D721Med (cell line): Measurements from ENCODE around the gene EXOC1.

Source experiments
- DNase-seq: peaks from one replicate; pipeline ENCODE4 v3.0.0; 2011; ENCODE audit warnings: low spot score; ENCODE audit not compliant: insufficient read length
- FAIRE-seq: peaks from 2 replicates; lab custom pipeline; 2011; peaks lifted over from hg19 to GRCh38; lab: Jason Lieb, UNC
- CTCF ChIP-seq: IDR thresholded peaks from 2 replicates; pipeline ENCODE4 v1.5.1; 2012; ENCODE audit warnings: mild to moderate bottlenecking, control low read depth; ENCODE audit not compliant: insufficient read depth; ENCODE audit errors: missing control alignments

Gene EXOC1

DNA sequence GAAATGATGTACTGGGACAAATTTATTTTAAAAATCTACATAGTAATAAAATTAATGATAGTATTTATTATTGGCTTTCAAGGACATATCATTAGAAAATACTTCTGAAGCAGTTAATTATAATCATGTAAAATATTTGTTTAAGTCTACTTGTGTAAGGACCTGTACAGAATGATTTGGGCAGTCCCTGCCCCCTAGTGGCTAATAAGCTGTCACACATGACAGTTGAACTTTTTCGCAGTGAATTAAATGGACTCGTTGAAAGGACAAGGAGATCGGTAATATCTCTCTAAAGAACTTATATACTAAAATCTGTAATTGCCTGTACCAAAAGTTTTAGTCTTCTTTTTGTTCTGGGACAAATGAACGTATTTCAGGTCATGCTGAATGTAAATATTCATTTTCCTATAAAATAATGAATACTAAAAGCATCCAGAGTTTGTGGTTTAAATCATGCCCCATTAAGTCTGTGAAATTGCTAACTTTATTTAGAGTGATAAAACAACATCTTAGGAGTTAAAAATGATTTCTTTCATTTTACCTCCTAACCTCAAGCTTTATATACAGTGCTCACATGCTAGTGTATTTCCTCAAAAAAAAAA, 13.6 kb downstream of the EXOC1 start:
- TF ChIP-seq CTCF, result peak; percentile 95
- FAIRE-seq, result peak; percentile 69
- DNase-seq, result no peak

DNA sequence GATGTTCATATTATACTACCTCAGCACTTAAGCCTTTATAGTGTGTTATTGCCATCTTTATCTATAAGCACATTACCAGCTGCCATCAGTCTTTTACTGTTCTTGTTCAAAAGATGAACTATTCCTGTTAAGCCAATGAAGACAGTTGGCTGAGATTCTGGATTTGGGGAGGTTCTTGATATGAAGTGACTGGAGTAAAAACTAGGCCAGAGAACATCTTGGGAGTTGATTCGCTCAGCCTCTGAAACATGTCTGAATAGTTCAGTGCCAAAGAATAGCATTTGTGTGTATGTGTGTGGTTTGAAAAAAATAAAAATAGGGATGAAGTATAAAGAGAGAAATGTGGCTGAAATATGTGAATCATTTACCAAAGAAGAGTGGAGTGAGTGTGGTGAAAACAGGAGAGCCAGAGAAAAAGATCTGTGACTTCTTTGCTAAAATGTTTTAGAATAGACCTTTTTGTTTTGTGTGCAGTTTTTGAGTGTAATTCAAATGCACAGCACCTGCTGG, 15.2 kb downstream of the EXOC1 start:
- TF ChIP-seq CTCF, result no peak
- no peak for DNase-seq
- no peak for FAIRE-seq

GRCh38 chr4:55871299-55871800, 17.9 kb downstream of the EXOC1 start:
- no peak for TF ChIP-seq CTCF
- no peak for DNase-seq
- no peak for FAIRE-seq

- DNase-seq (no peak), FAIRE-seq (no peak)
- no peak for TF ChIP-seq CTCF
These were observed 21.4 kb downstream of the EXOC1 start for GRCh38 chr4:55874831-55875230.

- FAIRE-seq (no peak), DNase-seq (no peak)
- no peak for TF ChIP-seq CTCF
These were observed 22.9 kb downstream of the EXOC1 start for GRCh38 chr4:55876387-55876786.

DNA sequence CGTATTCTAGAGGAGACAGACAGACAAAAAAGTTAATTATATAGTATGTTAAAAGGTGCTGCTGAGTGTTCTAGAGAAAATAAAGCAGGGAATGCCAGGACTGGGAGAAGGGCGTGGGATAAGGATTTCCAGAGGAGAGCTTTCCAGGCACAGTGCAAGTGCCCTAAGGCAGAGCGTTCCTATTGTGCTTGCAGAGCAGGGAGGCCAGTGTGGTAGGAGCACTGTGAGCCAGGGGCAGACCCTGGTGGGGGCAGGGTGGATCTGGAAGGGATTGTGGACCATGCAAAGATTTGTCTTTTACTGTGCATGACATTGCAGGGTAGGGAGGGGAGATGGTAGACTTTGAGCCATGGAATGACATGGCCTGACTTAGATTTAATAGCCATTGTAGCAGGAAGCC, 25.8 kb downstream of the EXOC1 start:
- no peak for TF ChIP-seq CTCF
- DNase-seq (no peak), FAIRE-seq (no peak)

DNA sequence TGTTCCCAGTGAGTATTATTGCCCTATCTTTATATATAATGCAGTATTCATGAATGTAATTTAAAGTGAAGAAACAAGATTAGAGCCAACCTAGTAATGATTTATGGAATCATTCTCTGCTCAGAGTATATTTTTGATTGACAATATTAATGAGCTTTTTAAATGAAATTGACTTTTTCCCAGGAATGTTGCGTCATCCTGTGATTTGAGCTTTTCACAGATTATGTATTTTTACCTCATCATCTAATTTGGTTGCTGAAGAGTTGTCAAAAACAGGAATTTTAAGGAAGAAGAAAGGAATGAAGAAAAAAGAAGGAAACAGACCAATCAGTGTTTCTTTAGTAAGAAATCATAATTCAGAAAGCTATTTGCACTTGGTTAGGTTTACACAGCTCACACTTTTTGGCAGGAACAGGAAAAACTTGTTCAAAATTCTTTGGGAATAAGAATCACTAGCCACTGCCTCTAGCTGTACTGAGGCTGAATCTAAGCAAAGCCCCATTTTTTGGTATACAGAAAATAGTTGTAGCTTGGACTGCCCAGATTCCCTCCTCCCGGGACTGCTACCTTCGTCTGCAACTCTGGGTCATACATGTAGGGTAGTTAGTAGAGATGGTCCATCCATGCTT, 27.3 kb downstream of the EXOC1 start:
- FAIRE-seq, result no peak
- no peak for DNase-seq
- no peak for TF ChIP-seq CTCF
